SH-SY5Y (cell line): ENCODE measurements around the gene DPY19L3.

Experiments
- GATA2 ChIP-seq: IDR thresholded peaks from 2 replicates; pipeline ENCODE4 v1.6.1; 2011; ENCODE audit warnings: mild to moderate bottlenecking, low read depth, low read length
- GATA3 ChIP-seq: IDR thresholded peaks from 2 replicates; pipeline ENCODE4 v1.6.1; 2011; ENCODE audit warnings: low read depth, mild to moderate bottlenecking, low read length, moderate library complexity

DNA sequence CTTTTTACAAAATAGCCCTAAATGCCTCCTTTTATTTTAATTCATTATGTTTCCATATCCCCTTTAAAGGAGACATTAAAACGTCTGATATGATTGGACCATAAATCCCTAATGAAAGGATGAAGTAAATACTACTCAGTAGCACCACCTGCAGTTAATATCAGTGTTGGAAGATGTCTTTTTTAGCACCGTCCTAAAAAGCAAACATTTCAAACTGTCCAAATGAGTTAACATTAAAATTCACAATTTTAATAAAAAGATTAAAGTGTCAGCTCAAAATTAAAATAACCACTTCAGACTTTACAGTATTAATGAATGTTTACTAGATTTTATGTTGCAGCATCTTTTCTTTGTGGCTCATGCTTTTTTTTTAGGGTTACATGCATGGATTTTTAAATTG lies 47.9 kb upstream of the DPY19L3 start:
- no peak for TF ChIP-seq GATA2
- no peak for TF ChIP-seq GATA3
